ENCODE results near the gene ROBO2.
A peak's percentile ranks its signal among the peaks of the same experiment; 100 is the strongest.

Gene ROBO2

DNA sequence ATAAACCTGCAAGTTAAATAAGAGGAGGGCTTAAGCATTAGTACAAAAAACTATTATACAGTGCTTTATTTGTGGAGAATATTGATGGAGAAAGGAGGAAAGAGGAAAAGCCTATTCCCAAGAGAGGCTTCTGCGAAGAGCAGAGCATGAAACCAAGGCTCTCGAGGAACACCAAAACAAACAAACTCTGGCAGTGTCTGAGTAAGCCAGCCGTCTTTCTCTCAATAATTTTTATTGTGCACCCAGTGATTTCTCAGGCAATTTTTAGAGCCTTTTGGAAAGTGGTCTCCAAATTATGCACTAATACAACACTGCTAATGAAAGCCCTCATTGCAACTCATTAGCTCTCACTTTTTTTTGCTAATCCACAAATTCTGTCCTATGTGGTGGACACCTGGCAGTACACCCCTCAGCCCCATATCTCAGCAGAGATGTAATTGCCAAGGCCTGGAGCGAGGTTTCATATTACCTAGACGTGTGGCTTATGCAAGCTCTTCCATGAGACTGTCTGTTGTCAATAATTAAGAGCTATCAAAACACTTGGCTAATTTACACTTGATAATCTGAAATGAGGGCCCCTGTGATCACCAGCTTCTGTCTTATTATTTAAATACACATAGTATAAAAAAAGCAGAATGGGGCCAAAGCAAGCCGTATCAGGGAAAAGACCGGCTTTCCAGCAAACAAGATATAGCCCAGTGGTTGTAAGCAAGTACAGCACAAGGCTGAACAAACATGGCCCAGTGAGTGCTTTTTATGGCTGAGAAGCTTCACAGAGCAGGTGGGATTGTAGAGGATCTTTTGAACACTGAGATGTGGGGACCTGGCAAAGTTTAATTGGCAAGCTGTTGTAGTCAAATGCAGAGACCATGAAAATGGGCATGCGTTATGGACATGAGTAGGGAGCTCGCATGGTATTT is 216.9 kb downstream of the ROBO2 start:
- no peak for DNase-seq (ENCODE audit: low read depth in 2 of 2)

DNA sequence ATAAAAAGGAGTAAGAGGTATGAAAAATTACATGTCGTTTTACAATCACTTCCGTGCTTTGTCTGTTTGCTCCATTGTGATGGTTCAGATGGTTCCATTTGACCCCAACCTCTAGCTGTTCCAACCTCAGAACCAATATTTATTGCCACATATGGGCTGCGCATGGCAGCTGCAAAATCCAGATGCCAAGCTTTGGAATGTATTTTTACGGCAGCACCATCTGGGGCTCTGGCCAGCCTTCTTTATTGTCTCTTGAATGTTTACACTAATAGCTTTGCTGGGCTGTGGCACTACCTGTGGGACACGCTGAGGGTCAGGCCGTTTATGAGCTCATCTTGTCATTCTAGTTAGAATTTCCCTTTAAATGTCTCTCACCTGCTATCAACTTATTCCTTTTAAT is 219.8 kb downstream of the ROBO2 start:
- no peak for DNase-seq (ENCODE audit: low read depth in 2 of 2)

DNA sequence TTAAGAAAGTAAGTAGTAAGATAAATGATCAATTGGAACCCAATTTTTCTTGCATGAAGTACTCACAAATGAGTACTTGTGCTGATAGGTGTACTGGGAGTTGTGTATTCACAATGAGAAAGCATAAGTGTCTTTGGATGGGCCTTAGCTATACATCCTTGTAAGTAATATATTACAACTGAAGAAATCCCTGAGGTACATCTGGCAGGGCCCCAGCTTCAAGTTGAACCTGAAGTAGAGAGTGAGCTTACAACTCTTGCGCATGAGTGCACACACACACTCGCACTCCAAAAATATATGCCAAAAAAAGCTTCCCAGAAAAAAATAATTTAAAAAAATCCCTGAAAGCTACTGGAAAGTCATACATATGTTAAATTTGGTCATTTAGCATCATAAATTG is 222.5 kb downstream of the ROBO2 start:
- DNase-seq (ENCODE audit: low read depth in 2 of 2): no peak

DNA sequence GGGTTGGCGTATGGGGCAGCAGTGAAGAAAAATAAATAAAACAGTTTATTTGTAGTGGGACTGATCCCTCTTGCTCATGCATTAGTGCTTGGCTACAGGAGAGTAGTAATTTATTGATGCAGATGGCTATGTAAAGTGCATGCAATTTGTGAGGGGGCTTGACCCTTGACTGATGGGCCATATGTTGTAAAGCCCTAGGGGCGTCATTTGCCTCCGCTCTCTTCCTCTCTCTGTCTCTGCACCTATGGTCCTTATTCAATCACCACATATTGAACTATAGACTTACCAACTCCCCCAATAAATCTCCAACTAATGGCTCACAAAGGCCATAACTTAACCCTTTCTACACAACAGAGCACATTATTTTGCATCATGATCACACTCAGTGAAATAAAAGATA is 227.7 kb downstream of the ROBO2 start:
- DNase-seq (ENCODE audit: low read depth in 2 of 2): no peak

DNA sequence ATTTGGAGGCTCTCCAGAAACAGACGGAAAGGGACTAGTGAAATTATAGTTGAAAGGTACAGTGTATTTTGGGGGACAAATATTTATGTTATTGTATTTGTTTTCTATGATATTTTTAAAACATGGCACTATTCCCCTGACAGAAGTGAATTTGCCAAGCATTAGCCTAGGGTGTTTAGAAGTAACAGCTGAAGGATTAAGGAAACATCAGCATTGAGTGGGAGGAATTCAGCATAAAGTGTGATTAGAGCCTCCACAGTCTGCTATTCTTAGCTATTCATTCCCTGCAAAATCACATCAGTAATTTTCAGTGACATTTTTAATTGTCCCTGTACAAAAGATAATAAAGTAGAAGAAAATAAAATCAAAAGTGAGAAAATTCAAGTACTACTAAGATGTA is 231.4 kb downstream of the ROBO2 start:
- no peak for DNase-seq (ENCODE audit: low read depth in 2 of 2)

GRCh38 chr3:77271711-77272110 is 231.8 kb downstream of the ROBO2 start:
- DNase-seq (ENCODE audit: low read depth in 2 of 2): no peak

DNA sequence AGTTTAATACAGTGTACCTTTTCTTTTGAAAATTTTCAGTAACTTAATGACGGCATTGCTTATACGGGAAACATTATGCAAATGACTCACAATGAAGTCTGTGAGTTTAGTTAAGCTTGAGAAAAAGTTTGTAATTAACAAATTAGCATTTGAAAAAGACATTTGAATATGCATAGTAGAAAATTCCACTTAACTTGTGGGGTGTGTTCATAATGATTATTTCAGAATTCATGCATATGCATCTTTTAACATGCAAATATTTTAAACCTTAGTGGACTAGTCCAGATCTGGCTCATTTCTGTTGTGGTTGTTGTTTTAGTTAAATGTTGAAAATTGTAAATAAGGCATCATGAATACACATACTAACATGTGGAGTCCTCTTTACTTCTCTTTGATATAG is 239.4 kb downstream of the ROBO2 start:
- DNase-seq (ENCODE audit: low read depth in 2 of 2): no peak

- no peak for DNase-seq (ENCODE audit: low read depth in 2 of 2)
These were observed 241.8 kb downstream of the ROBO2 start for GRCh38 chr3:77281721-77282120.

- DNase-seq (ENCODE audit: low read depth in 2 of 2): no peak
These were observed 243.2 kb downstream of the ROBO2 start for GRCh38 chr3:77283108-77283507.

DNA sequence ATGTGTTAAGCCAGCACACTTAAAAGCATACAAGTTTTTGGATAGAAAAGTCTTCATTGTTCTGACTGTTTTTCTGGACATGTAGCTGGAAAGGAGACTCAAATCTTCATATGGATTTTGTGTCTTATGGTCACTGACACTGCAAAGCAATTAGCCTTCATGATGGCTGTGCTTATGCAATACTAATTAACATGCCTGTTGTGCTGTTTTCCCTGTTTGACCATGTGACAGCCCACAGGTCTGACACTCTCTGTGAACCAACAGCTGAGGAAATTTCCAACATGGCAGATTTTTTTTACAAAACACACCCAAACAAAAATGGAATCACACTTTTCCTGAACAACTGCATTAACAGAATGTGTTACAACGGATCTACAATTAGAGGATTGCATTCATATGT is 248.4 kb downstream of the ROBO2 start:
- DNase-seq (ENCODE audit: low read depth in 2 of 2): no peak

- no peak for DNase-seq (ENCODE audit: low read depth in 2 of 2)
These were observed 256.6 kb downstream of the ROBO2 start for GRCh38 chr3:77296527-77296926.

GRCh38 chr3:77298417-77298816 is 258.5 kb downstream of the ROBO2 start:
- DNase-seq (ENCODE audit: low read depth in 2 of 2): no peak

DNA sequence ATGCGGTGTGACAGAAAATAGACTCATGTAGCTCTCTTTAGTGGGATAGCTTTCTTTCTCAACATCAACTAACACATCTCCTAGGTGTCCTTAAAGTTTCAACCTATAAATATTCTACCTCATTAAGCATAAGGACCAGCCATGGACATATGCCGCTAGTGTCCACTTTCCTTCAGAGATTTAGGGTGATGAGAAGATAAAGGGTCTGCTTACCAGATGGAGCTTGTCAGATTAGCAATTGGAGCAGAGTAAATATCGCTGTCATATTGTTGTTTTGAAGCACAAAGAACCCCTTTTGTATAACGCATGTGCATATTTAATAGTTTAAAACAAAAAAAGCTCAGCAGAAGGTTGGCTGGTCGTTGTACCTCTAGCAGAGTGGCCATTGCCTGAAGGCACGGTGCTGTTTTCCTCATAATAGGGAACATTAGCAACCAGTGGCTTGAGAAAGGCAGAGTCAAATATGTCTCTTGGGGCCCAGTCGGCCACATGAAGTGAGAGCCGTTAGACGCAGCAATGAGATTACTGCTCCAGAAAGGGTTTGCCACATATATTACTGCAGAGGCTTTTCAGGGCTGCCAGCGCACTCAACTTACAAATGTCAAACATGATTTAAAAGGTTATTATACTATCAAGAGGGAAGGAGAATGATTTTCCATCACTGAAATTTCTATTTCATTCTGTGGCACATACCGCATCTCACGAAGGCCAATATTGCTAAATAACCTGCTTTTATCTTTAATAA is 264.2 kb downstream of the ROBO2 start:
- DNase-seq (ENCODE audit: low read depth in 2 of 2): no peak

- no peak for DNase-seq (ENCODE audit: low read depth in 2 of 2)
These were observed 264.8 kb downstream of the ROBO2 start for GRCh38 chr3:77304700-77305021.

DNA sequence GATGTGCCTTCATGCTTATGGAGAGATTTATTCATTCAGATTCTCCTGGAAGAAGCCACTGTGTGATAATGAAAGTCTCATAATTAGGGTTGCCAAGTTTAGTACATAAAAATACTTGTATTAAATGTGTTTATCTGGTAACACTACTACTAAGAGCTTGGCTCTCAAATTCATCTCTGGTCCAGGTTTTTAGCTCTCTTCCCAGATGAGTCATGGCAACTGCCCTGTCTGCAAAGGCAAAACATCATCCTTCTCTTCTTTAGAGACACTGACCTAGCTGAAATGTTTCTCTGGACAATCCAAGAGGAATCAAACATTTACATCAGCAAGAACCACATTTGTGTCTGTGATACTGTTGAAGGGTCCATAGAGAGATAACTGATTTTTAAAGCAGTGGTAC is 269.6 kb downstream of the ROBO2 start:
- no peak for DNase-seq (ENCODE audit: low read depth in 2 of 2)

- no peak for DNase-seq (ENCODE audit: low read depth in 2 of 2)
These were observed 273.9 kb downstream of the ROBO2 start for GRCh38 chr3:77313843-77314242.

- no peak for DNase-seq (ENCODE audit: low read depth in 2 of 2)
These were observed 279.8 kb downstream of the ROBO2 start for GRCh38 chr3:77319711-77320110.

- peak in 1 of 2 experiments; percentile 10 for DNase-seq (ENCODE audit: low read depth in 2 of 2)
These were observed 280.6 kb downstream of the ROBO2 start for GRCh38 chr3:77320514-77320913.

DNA sequence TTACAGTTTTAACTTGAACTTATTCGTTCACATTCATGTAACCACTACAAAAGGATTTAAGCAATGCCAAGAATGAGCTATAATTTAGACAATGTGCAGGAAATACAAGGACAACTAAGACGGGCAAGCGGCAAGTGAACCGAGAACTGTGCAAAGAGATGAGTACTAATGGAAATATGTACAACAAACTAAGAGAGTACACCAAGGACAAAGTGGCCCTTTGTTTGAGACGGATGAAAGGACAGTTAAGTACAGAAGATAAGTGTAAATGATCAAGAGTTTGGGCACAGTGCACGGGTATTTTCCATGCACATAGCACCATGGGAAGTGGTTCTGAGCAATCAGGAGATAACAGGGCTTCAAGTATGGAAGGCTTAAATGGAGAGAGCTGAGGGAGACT is 281.7 kb downstream of the ROBO2 start:
- peak in 1 of 2 experiments; percentile 5 for DNase-seq (ENCODE audit: low read depth in 2 of 2)

DNA sequence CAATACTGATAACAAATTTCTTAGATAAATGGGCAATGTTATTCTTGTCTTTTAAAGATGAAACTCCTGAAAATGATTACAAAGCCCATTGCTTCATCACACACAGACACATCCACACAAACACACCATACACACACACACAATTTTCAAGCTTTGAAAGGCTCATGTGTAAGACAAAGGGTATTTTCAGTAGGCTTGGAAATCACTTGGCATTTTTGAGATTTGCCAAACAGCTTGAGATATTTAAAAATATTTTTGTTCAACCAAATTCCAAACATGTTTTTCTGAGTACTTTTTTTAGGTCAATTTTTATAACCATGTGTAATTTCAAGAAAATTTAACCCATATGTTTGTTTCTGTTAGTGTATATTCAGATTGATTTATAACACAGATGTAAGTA is 283.7 kb downstream of the ROBO2 start:
- DNase-seq (ENCODE audit: low read depth in 2 of 2): peak; percentile 23 to 28

DNA sequence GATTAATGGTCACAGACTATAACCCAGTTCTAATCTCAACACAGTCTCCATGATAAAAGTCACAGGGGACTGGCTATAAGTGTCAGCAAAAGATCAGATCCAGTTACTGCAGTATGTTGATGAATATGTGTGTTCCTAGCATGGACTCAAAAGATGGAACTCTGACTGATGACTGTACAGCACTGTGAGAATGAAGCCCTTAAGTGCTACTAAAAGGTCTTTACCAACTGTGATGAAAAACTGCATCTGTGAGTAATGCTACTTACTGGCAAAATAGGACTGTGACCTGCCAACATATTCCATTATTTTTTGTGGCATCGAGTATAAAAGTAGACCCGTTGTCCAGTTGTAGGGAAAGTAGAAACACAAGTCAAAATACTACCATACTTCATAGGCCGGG is 284.2 kb downstream of the ROBO2 start:
- DNase-seq (ENCODE audit: low read depth in 2 of 2): peak in 1 of 2 experiments; percentile 8

DNA sequence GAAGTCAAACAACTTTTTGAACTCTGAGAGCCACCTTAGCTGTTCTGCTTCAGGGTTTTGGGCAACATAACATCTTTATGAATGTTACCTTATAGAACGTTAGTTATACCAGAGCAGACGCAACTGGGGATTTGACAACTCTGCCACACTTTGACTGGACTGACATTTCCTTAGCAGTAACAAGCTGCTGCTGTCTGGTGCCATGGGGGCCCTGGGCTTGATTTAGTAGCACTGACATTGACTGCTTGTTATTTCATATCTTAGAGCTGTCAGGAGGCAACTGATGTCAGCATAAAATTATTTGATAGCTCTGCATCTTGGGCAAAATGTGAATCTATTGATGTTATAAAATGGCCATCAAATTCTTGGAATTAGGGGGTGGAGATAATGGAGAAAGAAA is 285.4 kb downstream of the ROBO2 start:
- DNase-seq (ENCODE audit: low read depth in 2 of 2): no peak

DNA sequence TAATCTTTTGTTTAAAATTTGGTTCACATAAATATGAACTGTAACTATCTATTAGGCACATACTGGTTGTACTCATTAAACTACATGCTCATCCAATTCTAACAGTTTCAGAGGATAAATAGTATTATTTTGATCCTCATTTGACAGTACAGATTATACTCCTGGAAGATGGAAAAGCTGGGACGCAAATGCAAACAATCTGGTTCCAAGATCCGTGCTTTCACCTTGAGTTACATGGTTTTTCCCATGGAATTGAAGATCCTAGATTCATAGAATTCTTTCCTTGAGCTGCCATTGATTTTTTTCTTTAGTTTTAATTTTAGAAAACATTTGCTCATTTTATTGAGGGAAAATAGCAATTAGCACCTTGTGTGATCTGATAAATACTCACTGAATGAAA is 285.8 kb downstream of the ROBO2 start:
- no peak for DNase-seq (ENCODE audit: low read depth in 2 of 2)
